ACC112 (cell line): ENCODE results near the gene ZNF76.
"Not testable (repeated sequence)": the region's sequence is repeated elsewhere in the genome, so short reads cannot be mapped to it uniquely, and the experiment has no call there.

Source experiments
- H2AFZ ChIP-seq: fragments of 200-600 bp; sonication (generic); one replicate; pipeline ENCODE4 v1.6.0; 2017; ENCODE audit warnings: antibody characterized with exemption, low read length; ENCODE audit not compliant: unreplicated experiment
- H3K27ac ChIP-seq: fragments of 200-600 bp; sonication (generic); 2 replicates; pipeline ENCODE4 v1.5.1; 2014; ENCODE audit warnings: low read depth, mild to moderate bottlenecking, antibody characterized with exemption, low read length, moderate library complexity
- H3K27me3 ChIP-seq: fragments of 200-600 bp; sonication (generic); 2 replicates; pipeline ENCODE4 v1.6.1; 2014; ENCODE audit warnings: mild to moderate bottlenecking, antibody characterized with exemption, low read length, moderate library complexity, mixed read lengths; ENCODE audit not compliant: insufficient read depth
- H3K36me3 ChIP-seq: fragments of 200-600 bp; sonication (generic); 2 replicates; pipeline ENCODE4 v1.6.1; 2016; ENCODE audit warnings: mild to moderate bottlenecking, antibody characterized with exemption, low read length, moderate library complexity, mixed read lengths; ENCODE audit not compliant: insufficient read depth
- H3K4me1 ChIP-seq: fragments of 200-600 bp; sonication (generic); one replicate; pipeline ENCODE4 v1.6.1; 2016; ENCODE audit warnings: low read length, mixed read lengths; ENCODE audit not compliant: insufficient read depth, unreplicated experiment, control insufficient read depth
- H3K4me3 ChIP-seq: fragments of 200-600 bp; sonication (generic); 2 replicates; pipeline ENCODE4 v1.5.1; 2014; ENCODE audit warnings: mild to moderate bottlenecking, low read depth, low read length
- H3K79me2 ChIP-seq: fragments of 200-600 bp; sonication (generic); one replicate; pipeline ENCODE4 v1.6.0; 2016; ENCODE audit warnings: low read length; ENCODE audit not compliant: control insufficient read depth, unreplicated experiment, insufficient read depth

Gene ZNF76

GRCh38 chr6:35328965-35329364 lies 69.4 kb downstream of the ZNF76 start:
- H3K4me3 ChIP-seq, H3K36me3 ChIP-seq, H2AFZ ChIP-seq, H3K79me2 ChIP-seq, H3K4me1 ChIP-seq, H3K27ac ChIP-seq, H3K27me3 ChIP-seq: not testable (repeated sequence)

- H3K79me2 ChIP-seq, result no peaks in the 10 kb centered on the region
Observed at GRCh38 chr6:35330541-35331119, 71.1 kb downstream of the ZNF76 start.

GRCh38 chr6:35332074-35332887 lies 72.7 kb downstream of the ZNF76 start:
- not testable (repeated sequence) for H2AFZ ChIP-seq

More at GRCh38 chr6:35330541-35331119, 71.1 kb downstream of the ZNF76 start:
- Histone ChIP-seq H3K27me3 (0 out of 2 replicates have a peak, but pooled peaks cover 10% of the 10 kb centered on the region), H3K4me1 (no peaks in the 10 kb centered on the region), H3K36me3 (no peaks in the 10 kb centered on the region), H2AFZ (no peak overlapping the region), H3K4me3 (no peak overlapping the region), H3K27ac (no peak overlapping the region)

GRCh38 chr6:35341557-35341956 lies 82.0 kb downstream of the ZNF76 start:
- Histone ChIP-seq H3K4me1 (peaks cover 13% of the 10 kb centered on the region), H2AFZ (no peak overlapping the region), H3K79me2 (peaks cover 39% of the 10 kb centered on the region), H3K27me3 (peaks cover 5% of the 10 kb centered on the region; the same call in 1 of the 2 replicates), H3K4me3 (no peak overlapping the region), H3K27ac (no peak overlapping the region), H3K36me3 (no peaks in the 10 kb centered on the region)

More at GRCh38 chr6:35332074-35332887, 72.7 kb downstream of the ZNF76 start:
- not testable (repeated sequence) for H3K79me2 ChIP-seq, H3K4me1 ChIP-seq, H3K4me3 ChIP-seq, H3K27ac ChIP-seq, H3K36me3 ChIP-seq
- 0 out of 2 replicates have a peak, but pooled peaks cover 10% of the 10 kb centered on the region for H3K27me3 ChIP-seq

- Histone ChIP-seq H3K4me3 (peak within 1 kb of the TSS; percentile 98), H3K79me2 (peaks cover 46% of the 10 kb centered on the region), H3K27ac (peak within 1 kb of the TSS; percentile 59), H3K36me3 (no peaks in the 10 kb centered on the region), H2AFZ (peak within 1 kb of the TSS; percentile 57), H3K4me1 (peaks cover 13% of the 10 kb centered on the region), H3K27me3 (peaks cover 5% of the 10 kb centered on the region; the same call in 1 of the 2 replicates)
Observed at GRCh38 chr6:35342258-35343091, 82.9 kb downstream of the ZNF76 start, which contains the start of gene PPARD. Gene PPARD (plus strand): TSS chr6:35342558. CDS start chr6:35411088, 68,530 bp downstream.

GRCh38 chr6:35343092-35343834 lies 83.7 kb downstream of the ZNF76 start:
- Histone ChIP-seq H3K79me2 (peaks cover 46% of the 10 kb centered on the region), H3K27ac (peak overlapping the region; percentile 59), H2AFZ (peak overlapping the region; percentile 15)

GRCh38 chr6:35343835-35344550 lies 84.5 kb downstream of the ZNF76 start:
- Histone ChIP-seq H3K27me3 (peaks cover 4% of the 10 kb centered on the region; the same call in 1 of the 2 replicates), H3K4me3 (peak overlapping the region; percentile 98), H2AFZ (no peak overlapping the region), H3K79me2 (peaks cover 46% of the 10 kb centered on the region), H3K36me3 (no peaks in the 10 kb centered on the region), H3K4me1 (peaks cover 13% of the 10 kb centered on the region), H3K27ac (peak overlapping the region; percentile 59; the same call in 1 of the 2 replicates)

More at GRCh38 chr6:35343092-35343834, 83.7 kb downstream of the ZNF76 start:
- Histone ChIP-seq H3K4me1 (peaks cover 13% of the 10 kb centered on the region), H3K27me3 (peaks cover 5% of the 10 kb centered on the region; the same call in 1 of the 2 replicates), H3K4me3 (peak overlapping the region; percentile 98), H3K36me3 (no peaks in the 10 kb centered on the region)
